ENCODE measurements around the gene LUZP1.

GRCh38 chr1:23085696-23086095 lies 83.0 kb downstream of the LUZP1 start:
- TF ChIP-seq POLR2A (IDR thresholded peaks at IDR 0.05; ENCODE audit: low read depth, low read length): no peak
- TF ChIP-seq POLR2AphosphoS5 (IDR thresholded peaks at IDR 0.05; ENCODE audit: low read depth, low read length): no peak
- no peak for TF ChIP-seq TAF1 (IDR thresholded peaks at IDR 0.05; ENCODE audit: borderline replicate concordance, low read depth, low read length)

Data from GM12892 (cell line).